NCI-H2081 treated with DMSO at 0.1 percent for 48 hours (cell line): ENCODE data around the gene ADGRD1.

ENCODE experiments used
- DNase-seq: peaks from one replicate; lab custom pipeline; 2025; lab: John Stamatoyannopoulos, UW

The ADGRD1 gene

GRCh38 chr12:131007031-131007739, 53.5 kb downstream of the ADGRD1 start:
- no peak for DNase-seq

GRCh38 chr12:131007740-131008117, 54.0 kb downstream of the ADGRD1 start:
- no peak for DNase-seq

DNA sequence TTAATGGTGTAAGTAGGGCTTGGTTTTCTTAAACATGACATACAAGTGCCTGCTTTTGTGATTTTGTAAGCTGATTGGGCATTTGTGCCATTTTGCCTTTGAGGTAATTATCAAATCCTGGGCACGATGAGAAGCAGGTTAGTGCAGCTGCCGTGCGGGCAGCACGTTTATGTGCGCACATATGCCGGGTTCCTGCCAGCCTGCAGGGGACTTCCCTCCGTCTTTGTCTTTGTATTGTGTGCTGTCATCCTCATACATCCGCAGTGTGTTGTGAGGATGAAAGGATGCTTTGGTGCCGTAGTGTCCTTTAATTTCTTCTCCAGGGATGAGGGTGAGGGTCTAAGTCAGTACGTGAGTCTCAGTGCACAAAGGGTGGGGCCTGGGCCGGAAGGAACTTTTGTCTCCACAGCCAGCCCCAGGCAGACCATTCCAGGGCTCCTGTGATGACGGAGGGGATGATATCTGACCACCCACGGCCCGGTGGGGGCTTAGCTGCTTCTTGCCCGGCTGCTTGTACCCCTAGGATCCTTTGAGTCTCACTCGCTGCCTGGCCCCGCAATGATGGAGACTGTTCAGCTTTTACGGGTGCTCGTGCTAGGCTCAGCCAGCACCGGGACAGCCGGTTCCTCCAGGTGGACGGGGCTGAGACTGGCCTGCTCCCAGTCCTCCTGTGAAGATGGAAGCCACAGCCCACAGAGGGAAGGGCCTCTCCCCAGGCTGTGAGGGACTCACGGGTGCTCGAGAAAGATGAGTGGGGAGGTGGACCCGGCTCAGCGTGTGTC, 54.6 kb downstream of the ADGRD1 start:
- DNase-seq = no peak

- no peak for DNase-seq
Observed at GRCh38 chr12:131008913-131009270, 55.2 kb downstream of the ADGRD1 start.

- no peak for DNase-seq
Observed at GRCh38 chr12:131009595-131010395, 56.1 kb downstream of the ADGRD1 start.

DNA sequence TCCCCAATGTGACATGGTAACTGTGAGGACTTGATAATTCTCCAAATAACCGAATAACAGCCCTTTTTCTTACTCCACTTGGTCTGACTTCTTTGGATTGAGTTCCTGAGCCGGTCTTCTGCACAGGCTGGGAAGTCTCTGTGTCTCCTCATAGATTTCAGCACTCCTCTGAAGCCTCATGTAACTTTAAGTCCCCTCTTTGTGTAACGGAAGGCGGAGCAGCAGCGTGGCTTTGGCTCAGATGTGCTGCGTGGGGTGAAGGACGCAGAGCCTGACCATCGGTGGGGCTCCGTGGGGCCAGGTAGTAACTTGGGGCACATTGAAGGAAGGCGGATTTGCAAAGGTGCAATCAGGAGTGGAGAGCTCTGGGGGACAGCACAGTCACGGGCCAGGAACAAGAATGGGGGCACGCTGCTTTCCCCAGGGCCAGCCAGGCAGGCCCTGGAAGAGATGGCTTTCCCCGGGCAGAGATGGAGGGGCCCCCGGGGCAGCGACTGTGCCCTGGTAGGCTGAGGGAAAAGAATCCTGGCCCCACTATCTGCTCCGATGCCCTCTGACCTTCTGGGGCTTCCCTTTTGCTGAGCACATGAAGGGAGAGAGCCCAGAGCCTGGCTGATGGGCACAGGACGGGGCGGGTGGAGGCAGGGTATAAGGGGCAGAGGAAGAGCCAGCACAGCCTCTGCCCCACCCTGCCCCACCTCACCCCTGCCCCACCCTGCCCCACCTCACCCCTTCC, 56.9 kb downstream of the ADGRD1 start:
- DNase-seq = no peak

- DNase-seq = no peak
Observed at GRCh38 chr12:131011165-131012079, 57.7 kb downstream of the ADGRD1 start.

DNA sequence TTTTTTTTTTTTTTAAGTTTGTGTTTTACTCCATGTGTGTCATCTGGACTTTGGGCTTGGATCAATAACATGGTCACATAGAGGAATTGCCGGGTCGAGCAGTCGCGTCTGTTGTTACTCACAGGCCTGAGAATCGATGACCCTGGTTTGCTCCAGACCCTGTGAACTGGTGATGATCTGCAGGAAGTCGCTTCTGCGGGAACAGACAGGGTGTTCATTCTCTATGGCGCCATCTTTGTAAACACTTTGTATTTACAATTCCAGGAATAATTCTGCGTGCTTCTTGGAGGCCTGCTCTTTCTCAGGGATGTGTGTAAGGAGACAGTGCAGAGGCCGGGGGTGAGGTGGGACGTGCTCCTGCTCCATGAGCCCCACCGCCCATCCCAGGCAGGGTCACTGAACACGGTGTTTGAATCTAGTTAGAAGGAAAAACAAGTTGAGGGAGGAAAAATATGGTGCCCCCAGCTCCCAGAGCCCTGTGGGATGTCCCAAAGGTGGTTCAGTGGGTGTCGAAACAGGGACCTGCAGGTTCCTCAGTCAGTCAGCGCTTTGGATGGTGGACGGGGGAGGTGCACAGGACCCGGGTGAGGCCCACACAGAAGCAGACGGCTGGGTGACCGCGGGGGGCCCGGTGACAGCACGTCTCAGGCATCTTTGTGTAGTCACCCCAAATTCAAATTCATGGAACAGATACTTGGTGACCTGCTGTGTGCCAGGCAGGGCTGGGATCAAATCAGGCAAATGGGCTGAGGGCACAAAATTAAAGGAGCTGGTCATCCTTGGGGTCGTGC, 58.8 kb downstream of the ADGRD1 start:
- DNase-seq = no peak

- no peak for DNase-seq
Observed at GRCh38 chr12:131013118-131013517, 59.4 kb downstream of the ADGRD1 start.

- no peak for DNase-seq
Observed at GRCh38 chr12:131014343-131014742, 60.6 kb downstream of the ADGRD1 start.

DNA sequence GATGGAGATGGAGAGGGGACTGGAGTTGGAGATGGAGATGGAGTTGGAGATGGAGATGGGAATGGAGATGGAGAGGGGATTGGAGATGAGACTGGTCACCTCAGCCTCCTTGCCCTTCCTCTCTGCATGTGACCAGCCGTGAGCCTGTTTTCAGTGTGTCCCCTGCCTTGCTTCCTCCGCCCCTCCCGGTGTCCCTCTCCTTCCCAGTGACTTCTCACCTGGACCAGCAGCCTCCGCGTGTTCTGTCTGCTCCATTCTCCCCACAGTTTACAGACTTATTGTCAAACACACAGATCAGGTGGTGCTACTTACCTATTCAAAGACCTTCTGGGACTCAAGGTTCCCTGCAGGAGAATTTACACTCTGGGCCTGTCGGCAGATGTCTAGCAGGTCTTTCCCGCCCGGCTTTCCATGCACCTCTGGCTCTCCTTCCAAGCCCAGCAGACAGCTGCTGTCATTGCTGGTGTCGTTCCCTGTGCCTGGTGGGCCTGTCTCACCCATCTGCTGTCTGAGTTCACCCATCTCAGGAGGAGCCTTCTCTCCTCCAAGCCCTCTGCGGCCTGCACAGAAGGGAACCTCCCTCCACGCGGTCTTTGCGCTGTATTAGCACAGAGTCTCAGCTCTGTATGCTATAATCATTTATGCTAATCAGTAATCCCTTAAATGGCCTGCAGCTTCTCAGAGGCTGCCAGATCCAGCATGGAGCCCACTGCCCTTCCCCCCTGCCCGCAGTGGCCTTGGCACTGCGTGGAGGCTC, 62.1 kb downstream of the ADGRD1 start:
- DNase-seq = no peak

- DNase-seq = no peak
Observed at GRCh38 chr12:131017477-131017991, 63.8 kb downstream of the ADGRD1 start.

DNA sequence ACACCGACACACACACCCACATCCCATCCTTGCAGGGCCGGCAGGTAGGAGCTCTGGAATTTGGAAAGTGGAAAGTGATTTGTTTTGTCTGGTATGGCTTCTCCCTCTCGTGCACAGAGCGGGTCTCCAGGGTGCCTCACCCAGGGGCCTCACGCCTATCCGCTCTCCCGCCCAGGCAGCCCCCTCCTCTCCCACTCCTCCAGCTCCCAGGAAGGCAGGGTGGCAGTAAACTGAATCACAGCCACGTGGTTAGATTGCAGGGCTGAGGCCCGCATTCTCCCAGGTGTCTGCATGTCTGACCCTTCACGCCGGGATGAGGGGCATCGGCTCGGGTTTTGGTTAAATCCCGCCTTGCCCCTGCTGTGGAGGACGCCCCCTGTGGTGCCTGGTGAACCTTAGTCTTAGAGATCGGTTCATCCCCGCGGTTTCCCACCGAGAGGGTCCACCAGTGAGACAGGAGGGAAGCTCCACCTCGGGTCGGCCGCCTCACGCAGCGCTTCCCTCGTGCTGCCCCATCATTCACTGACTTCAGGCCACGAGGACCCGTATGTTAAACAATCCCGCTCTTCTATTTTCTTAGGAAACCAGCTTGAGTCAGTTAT, 64.4 kb downstream of the ADGRD1 start:
- no peak for DNase-seq

DNA sequence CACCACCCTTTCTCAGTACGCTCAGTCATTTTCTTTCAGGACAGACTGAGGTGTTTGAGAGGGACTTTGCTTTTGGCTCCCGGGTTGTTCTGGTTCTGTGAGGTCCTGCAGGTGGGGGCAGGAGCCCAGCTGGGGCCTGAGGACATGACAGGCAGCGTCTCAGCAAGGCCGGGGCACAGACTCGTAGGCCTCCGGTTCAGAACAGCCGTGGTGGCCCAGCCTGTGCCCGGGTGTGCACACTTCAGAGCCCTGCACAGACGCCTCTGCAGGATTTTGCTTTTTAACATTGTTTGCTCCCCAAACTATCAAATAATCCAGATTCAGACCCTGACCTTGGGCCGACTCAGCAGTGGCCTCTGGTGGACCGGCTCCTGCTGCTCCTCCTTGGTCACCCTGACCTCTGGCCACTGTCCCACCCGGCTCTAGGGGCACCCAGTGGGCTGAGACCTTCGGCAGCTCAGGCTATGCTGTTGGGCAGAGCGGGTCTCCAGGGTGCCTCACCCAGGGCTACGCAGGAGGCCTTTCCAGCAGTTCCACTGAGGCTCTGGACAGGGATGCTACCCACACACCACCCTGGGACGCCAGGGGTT, 65.2 kb downstream of the ADGRD1 start:
- DNase-seq = no peak

DNA sequence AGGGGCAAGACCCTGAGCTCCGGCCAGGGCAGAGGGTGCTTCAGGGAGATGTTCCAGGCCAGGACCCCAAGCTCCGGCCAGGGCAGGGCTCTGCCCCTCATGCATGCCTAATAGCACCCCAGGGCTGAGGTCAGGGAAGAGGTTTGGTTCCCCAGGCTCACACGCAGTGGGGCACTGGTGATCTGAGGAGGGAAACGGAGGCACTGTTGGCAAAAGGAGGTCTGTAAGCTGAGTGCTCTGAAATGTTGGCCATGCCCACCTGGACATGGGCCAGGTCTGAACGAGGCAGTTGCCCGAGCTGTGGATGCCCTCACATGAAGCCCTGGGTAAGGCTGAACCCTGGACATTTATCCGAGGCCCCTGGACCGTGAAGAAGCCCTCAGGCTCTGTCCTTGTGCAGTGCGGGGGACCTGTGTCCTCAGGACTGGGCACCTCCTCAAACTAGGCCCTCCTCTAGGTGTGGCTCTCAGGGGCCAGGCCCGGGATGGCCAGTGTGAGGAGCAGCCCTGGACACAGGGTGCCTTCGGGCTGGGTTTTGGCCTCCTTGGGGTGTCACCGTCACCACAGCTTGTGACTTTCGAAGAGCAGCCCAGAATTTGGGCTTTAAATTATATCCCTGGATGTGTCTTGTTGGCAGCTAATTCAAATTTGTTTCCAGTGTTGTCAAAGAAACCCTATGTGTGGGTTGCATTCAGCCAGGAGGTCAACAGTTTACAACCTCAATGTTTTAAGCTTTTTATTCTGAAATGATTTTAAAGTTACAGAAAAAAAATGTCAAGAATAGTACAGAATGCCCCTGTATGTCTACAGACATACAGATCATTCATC, 66.8 kb downstream of the ADGRD1 start:
- DNase-seq = no peak

DNA sequence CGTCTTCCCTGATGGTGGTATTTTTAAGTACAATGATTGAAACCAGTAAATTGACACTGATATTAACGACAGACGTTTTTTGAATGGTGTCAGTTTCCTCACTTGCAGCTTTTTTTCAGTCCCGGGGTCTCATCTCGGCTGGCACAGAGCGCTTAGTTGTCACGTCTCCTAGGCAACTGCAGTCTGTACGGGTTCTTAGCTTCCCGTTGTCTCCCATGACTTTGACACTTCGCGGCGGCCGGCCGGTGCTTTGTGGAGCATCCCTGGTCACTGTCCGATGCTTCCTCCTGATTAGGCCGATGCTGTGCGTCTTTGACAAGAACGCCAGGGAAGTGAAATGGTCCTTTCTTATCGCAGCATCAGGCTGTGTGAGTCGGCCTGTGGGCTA, 67.4 kb downstream of the ADGRD1 start:
- no peak for DNase-seq

DNA sequence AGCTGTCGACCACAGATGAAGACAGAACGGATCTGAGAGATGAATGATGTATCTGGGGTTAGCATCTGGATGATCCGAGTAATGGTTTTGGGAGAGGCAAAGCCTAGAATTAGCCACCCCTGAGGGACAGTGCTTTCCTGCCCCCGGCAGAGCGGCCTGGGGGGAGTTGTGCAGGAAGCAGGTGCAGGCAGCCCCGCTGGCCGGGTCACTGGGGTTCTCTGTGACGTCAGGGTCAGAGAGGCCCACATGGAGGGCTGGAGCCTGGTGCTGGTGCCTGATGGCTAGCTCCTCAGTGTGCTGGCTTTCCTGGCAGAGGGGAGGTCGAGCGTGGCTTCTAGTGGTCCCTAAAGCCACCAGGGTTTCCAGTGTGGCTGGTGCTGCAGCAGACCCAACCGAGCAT, 70.3 kb downstream of the ADGRD1 start:
- DNase-seq = no peak

GRCh38 chr12:131024721-131025120, 71.0 kb downstream of the ADGRD1 start:
- no peak for DNase-seq
